HG03439 (cell line): ENCODE measurements around the gene LARGE1.

ENCODE experiments used
- ATAC-seq: cut with Tn5 transposase; IDR thresholded peaks from one replicate; pipeline ENCODE4 v1.9.1; 2021; ENCODE audit warnings: mild to moderate bottlenecking, moderate library complexity; ENCODE audit not compliant: unreplicated experiment

The LARGE1 gene

DNA sequence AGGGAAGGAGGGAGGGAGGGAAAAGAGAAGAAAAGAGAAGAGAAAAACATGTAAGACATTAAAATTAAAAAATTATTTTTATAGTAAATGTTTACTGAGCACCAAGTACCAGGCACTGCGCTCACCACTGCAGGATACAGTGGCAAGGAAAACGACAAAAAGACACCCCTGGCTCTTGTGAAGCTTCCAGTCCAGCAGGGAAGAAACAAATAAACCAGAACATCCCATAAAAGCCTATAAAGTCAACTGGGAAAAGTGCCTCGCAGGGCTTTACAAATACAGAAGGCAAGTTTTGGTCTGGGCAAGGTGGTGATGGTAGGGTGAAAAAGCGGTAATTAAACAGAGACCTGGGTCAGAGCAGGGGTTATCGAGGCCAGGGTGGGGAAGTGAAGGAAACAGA is 33.6 kb downstream of the LARGE1 start:
- no peak for ATAC-seq

GRCh38 chr22:33884829-33885228 is 35.4 kb downstream of the LARGE1 start:
- no peak for ATAC-seq

DNA sequence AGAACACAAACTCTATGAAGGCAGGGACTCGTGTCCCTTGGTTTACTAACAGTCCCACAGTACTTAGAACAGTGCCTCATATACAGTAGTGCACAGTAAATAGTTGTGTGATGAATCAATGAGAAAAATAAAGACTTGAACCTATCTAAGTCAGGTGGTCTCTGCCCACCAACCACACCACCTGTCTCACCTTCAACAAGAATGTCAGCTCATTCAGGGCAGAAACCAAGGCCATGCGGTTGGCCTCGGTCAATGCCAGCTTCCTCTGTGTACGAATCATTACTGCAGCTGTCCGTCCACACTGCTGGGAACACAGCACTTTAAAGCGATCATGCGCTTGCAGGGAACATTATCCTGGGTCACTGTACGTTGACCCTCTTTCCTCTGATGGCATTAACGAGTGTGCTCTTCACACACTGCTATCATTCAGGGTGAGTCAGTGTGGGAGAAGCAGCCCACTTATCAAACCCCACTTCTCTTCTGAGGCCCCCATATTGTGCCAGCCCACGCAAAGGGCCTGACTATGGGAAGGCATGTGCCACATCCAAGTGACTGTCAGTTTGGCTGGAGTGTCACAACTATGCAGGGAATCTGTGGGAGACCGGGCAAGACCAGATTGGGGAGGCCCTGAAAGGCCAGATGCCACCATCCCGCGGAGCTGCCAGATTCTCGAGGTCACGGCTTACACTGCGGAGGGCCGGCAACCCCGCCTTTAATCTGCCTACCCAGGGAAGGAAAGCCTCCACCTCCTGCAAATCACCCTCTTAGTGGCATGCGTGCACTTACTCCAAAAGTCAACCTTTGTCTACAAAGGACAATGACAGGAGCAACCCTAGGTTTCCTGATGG is 36.1 kb downstream of the LARGE1 start:
- ATAC-seq = no peak

- no peak for ATAC-seq
These were observed 36.7 kb downstream of the LARGE1 start for GRCh38 chr22:33883561-33883960.

DNA sequence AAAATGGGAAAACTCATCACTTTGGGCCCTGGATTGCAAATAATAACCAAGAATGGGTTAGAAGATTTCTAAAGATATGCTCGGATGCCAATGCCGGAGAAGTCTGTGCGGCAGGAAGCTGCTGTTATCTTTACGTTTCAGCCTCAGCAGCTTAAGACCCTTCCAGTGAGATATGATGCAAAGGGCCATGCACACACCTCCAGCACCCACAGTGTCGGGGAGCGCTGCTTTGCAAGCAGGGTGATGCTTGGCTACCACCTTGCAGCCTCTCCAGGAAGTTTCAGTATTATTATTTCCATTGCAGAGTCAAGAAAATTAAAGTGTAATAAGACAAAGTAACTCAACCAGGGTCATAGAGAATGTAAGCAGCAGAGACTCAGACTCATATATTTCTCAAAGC is 37.3 kb downstream of the LARGE1 start:
- no peak for ATAC-seq

DNA sequence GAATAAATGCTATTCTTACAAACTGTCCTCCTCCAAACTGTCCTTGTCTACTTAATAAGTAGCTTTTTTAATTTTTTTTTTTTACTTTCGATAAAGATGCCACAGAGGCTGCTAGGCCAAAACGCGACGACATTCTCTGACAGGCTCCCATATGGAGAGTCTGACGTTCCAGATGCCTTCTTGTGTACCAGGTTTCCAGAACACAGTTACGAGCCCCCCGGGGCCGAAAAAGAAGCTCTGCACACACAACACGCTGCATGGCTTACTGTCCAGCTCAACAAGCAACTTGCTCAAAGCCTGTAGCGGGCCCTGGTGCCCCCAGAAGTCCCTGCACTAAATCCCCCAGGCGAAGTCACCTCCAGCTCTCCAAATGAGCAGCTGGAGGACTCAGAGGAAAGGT is 39.3 kb downstream of the LARGE1 start:
- ATAC-seq = no peak

GRCh38 chr22:33879796-33880195 is 40.5 kb downstream of the LARGE1 start:
- ATAC-seq = no peak

- ATAC-seq = no peak
These were observed 45.0 kb downstream of the LARGE1 start for GRCh38 chr22:33875316-33875715.

- no peak for ATAC-seq
These were observed 46.1 kb downstream of the LARGE1 start for GRCh38 chr22:33874206-33874605.

- no peak for ATAC-seq
These were observed 46.6 kb downstream of the LARGE1 start for GRCh38 chr22:33873666-33874065.

DNA sequence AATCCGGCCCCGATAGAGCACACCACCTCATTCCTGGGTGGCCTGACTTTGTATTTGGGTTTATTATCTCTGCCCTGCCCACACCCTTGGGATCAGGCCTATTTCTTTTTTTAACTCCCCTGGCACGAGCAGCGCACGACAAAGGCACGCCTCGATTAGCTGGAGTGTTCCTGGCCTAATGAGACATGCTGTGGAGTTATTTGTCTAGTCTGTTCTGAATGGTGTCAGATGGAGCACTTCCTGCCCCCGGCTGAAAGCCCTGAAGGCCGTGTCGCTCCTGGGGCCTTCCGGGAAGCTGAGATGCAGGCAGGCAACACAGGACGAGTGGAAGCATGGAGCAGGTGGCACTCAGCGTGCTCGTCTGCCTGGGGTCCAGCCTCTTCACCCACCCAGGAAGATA is 47.1 kb downstream of the LARGE1 start:
- ATAC-seq = no peak

GRCh38 chr22:33871935-33872334 is 48.3 kb downstream of the LARGE1 start:
- no peak for ATAC-seq

DNA sequence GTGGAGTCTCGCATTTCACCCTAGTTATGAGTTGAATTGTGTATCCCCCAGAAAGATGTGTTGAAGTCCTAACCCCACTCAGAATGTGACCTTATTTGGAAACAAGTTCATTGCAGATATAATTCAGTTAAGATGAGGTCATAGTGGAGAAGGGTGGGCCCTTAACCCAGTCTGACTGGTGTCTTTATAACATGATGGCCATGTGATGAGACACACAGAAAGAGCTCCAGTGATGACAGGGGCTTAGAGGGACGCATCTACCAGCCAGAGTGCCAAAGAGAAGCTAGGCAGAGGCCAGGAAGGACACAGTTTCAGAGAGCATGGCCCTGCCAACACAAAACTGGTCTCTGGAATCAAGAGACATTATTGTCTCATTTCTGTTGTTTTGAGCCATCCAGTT is 50.3 kb downstream of the LARGE1 start:
- no peak for ATAC-seq

DNA sequence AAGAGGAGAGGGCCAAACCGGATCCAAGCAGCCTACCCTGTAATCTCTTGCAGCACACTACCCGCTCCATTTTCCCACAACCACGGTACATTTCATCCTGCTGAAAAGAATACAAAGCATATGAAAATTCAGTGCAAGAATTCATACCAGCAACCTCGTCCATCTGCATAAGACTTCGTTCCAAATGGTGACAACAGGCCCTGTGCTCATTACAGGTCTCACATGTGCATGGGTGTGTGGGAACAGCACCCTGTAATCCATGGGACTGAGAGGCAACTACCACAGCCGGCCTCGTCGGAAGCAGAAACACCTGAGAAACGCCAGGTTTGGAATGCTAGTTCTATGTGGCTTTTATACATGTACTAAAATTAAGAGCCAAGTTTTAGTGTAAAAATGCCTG is 52.3 kb downstream of the LARGE1 start:
- no peak for ATAC-seq

- ATAC-seq = no peak
These were observed 53.0 kb downstream of the LARGE1 start for GRCh38 chr22:33867118-33867866.

- no peak for ATAC-seq
These were observed 53.8 kb downstream of the LARGE1 start for GRCh38 chr22:33866511-33866910.

DNA sequence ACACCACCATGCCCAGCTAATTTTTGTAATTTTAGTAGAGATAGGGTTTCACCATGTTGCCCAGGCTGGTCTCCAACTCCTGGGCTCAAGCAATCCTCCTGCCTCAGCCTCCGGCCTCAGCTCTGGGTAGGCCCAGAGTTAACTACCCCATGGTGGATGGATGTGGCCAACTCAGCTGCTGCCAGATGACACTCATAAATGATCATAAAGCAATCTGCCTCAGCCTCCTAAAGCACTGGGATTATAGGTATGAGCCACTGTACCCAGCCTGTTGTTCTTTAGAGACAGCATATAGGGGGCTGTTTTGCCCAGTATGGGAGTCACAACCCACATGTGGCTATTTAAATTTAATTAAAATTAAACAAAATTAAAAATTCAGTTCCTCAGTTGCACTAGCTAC is 54.3 kb downstream of the LARGE1 start:
- ATAC-seq = no peak

DNA sequence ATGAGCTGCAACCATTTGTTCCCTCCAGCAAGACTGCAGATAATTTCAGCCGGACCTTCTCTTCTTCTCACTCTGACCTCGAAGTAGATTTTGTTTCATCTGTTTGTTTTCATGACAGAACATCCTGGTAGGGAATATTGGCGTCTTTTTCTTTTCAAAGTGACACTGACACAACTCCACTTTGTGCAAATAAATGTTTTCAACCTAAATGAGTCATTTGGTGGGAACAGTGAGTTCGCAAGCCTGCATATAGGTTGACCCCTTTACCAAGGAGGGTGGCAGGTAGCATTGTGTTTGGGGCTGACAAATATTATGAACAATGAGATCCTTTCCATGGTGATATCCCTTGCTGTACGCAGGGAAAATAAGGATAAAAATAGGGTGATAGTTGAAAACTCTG is 55.0 kb downstream of the LARGE1 start:
- no peak for ATAC-seq

- no peak for ATAC-seq
These were observed 55.5 kb downstream of the LARGE1 start for GRCh38 chr22:33864723-33865130.

- ATAC-seq = no peak
These were observed 58.9 kb downstream of the LARGE1 start for GRCh38 chr22:33861216-33861875.

GRCh38 chr22:33860386-33860785 is 59.9 kb downstream of the LARGE1 start:
- ATAC-seq = no peak

DNA sequence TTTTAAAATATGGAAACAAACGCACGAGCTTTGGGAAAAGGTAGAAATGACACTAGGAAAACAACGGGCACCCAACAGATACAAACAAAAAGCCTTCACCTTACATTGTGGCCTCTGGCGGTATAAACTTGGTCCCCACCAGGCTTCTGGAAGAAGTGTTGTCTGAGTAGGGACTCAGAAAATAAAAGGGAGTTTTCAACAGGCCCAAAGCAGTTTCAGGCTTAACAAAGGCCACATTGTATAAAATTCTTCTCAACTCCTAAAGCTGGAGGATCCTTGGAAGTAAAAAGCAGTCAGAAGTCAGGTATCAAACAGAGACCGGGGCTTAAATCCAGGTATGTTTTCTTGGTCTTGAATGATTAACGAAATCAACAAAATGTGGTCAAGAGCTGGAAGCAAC is 61.0 kb downstream of the LARGE1 start:
- ATAC-seq = no peak
